ENCODE results near the gene WDR37. TPM values are rescaled to one million over a fixed set of nuclear protein-coding genes. Genes with fewer than 3 reads are reported as not detected.
A peak's percentile ranks its signal among the peaks of the same experiment; 100 is the strongest.

WDR37 gene
- total RNA-seq, 1 experiment from 2014 or later = 14.2 TPM

GRCh38 chr10:1149793-1150637 lies 93.8 kb downstream of the WDR37 start:
- no peak overlapping the region for H3K27ac Mint-ChIP-seq (ENCODE audit: low read depth, unreplicated experiment)
- no peak for DNase-seq (ENCODE audit: unreplicated experiment)
- CTCF ChIA-PET = interaction anchor here (0.7 kb wide), 1 partner anchor 1569 kb away, joined by 3 read pairs; no protein-coding TSS in a partner anchor
- H3K27me3 Mint-ChIP-seq (ENCODE audit: insufficient read depth, unreplicated experiment) = no peaks in the 10 kb centered on the region
- POLR2A ChIA-PET = no interaction called here
- no peak overlapping the region for H3K4me3 Mint-ChIP-seq (ENCODE audit: unreplicated experiment)
- no peaks in the 10 kb centered on the region for H3K36me3 Mint-ChIP-seq (ENCODE audit: insufficient read depth, unreplicated experiment)
- peaks cover 8% of the 10 kb centered on the region for H3K9me3 Mint-ChIP-seq (ENCODE audit: unreplicated experiment)
- TF ChIP-seq CTCF (IDR thresholded peaks at IDR 0.05; ENCODE audit: unreplicated experiment) = no peak
- no TSS peak for BruUV-seq (replicated peaks)
- H3K4me1 Mint-ChIP-seq (ENCODE audit: insufficient read depth, unreplicated experiment) = peaks cover 6% of the 10 kb centered on the region
- intact Hi-C loops (cut with micrococcal nuclease) = no loop called here

- Mint-ChIP-seq H3K27ac (ENCODE audit: low read depth, unreplicated experiment) (no peak overlapping the region), H3K36me3 (ENCODE audit: insufficient read depth, unreplicated experiment) (no peaks in the 10 kb centered on the region), H3K9me3 (ENCODE audit: unreplicated experiment) (peaks cover 7% of the 10 kb centered on the region), H3K4me1 (ENCODE audit: insufficient read depth, unreplicated experiment) (peaks cover 6% of the 10 kb centered on the region), H3K27me3 (ENCODE audit: insufficient read depth, unreplicated experiment) (no peaks in the 10 kb centered on the region), H3K4me3 (ENCODE audit: unreplicated experiment) (no peak overlapping the region)
- intact Hi-C loops (cut with micrococcal nuclease) = no loop called here
- ChIA-PET POLR2A (no interaction called here), CTCF (no interaction called here)
- DNase-seq (ENCODE audit: unreplicated experiment) = no peak
- BruUV-seq (replicated peaks) = no TSS peak
- TF ChIP-seq CTCF (IDR thresholded peaks at IDR 0.05; ENCODE audit: unreplicated experiment) = no peak
Observed at GRCh38 chr10:1150638-1150955, 94.4 kb downstream of the WDR37 start.

DNA sequence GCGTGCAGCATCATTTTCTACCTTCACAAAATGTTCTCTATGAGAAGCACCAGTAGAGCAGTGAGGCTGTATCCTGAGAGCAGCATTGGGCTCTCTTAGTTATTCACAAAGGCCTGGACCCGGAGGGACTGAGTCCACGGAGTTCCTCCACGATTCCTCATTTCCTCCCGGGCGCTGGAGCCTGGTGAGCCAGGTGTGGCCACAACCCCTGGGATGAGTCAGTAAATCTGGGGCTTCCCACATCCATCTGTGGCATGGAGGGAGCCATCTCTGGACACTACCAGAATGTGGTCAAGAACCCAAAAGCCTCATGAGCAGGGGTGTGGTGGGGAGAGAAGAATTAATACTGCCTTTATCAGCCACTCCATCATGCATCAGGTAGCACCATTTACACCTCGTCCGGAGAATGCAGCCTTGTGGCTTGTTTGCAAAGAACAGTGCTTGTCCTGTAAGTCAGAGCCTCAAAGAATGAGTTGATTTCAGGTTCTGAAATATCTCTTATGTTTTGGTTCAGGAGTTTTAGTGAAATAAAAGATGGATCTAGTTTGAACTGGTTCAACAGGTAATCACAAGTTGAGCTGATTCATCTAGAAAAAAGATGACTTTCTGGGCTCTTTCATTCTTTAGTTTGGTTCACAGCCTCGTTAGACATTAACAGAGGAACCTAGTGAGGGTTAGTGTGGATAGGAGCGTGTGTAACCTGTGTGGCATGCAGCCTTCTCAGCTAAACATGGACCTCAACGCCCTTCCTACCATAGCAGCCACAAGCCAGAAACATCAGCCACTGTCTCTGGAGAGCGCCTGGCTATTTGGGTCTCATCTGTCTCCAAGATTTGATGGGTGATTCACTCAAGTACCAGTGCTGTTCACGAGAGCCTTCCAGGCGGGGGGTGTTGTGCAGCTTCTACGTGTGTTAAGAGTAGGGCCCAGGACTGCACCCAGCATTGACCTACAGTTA lies 95.2 kb downstream of the WDR37 start:
- no peak for TF ChIP-seq CTCF (IDR thresholded peaks at IDR 0.05; ENCODE audit: unreplicated experiment)
- intact Hi-C loops (cut with micrococcal nuclease) = no loop called here
- ChIA-PET POLR2A (no interaction called here), CTCF (no interaction called here)
- Mint-ChIP-seq H3K27ac (ENCODE audit: low read depth, unreplicated experiment) (no peak overlapping the region), H3K4me3 (ENCODE audit: unreplicated experiment) (no peak overlapping the region), H3K4me1 (ENCODE audit: insufficient read depth, unreplicated experiment) (peaks cover 6% of the 10 kb centered on the region), H3K9me3 (ENCODE audit: unreplicated experiment) (no peaks in the 10 kb centered on the region), H3K27me3 (ENCODE audit: insufficient read depth, unreplicated experiment) (no peaks in the 10 kb centered on the region), H3K36me3 (ENCODE audit: insufficient read depth, unreplicated experiment) (no peaks in the 10 kb centered on the region)
- peak; percentile 22 for DNase-seq (ENCODE audit: unreplicated experiment)
- no TSS peak for BruUV-seq (replicated peaks)

Measured in MCF 10A (cell line).